Measurements from ENCODE around the gene GPR155.
"Not testable (repeated sequence)": the region's sequence is repeated elsewhere in the genome, so short reads cannot be mapped to it uniquely, and the experiment has no call there.

GPR155 gene

GRCh38 chr2:174438146-174438886, 48.5 kb downstream of the GPR155 start:
- Mint-ChIP-seq H3K9me3 (no peaks in the 10 kb centered on the region), H3K36me3 (ENCODE audit: low read depth) (peaks cover 19% of the 10 kb centered on the region), H3K27me3 (no peaks in the 10 kb centered on the region), H3K4me3 (no peak overlapping the region), H3K27ac (no peak overlapping the region), H3K4me1 (ENCODE audit: low read depth) (no peaks in the 10 kb centered on the region)

- Mint-ChIP-seq H3K9me3 (no peaks in the 10 kb centered on the region), H3K4me1 (ENCODE audit: low read depth) (no peaks in the 10 kb centered on the region), H3K27ac (peak overlapping the region; percentile 4), H3K27me3 (no peaks in the 10 kb centered on the region), H3K4me3 (no peak overlapping the region), H3K36me3 (ENCODE audit: low read depth) (peaks cover 23% of the 10 kb centered on the region)
Observed at GRCh38 chr2:174436351-174436750, 50.5 kb downstream of the GPR155 start.

- no peaks in the 10 kb centered on the region for H3K27me3 Mint-ChIP-seq
- no peak overlapping the region for H3K4me3 Mint-ChIP-seq
- H3K4me1 Mint-ChIP-seq (ENCODE audit: low read depth): no peaks in the 10 kb centered on the region
- H3K9me3 Mint-ChIP-seq: peaks cover 4% of the 10 kb centered on the region
- no peak overlapping the region for H3K27ac Mint-ChIP-seq
- H3K36me3 Mint-ChIP-seq (ENCODE audit: low read depth): peaks cover 43% of the 10 kb centered on the region
Observed at GRCh38 chr2:174431902-174432301, 54.9 kb downstream of the GPR155 start.

- Mint-ChIP-seq H3K9me3 (peaks cover 4% of the 10 kb centered on the region), H3K4me1 (ENCODE audit: low read depth) (no peaks in the 10 kb centered on the region), H3K36me3 (ENCODE audit: low read depth) (peaks cover 34% of the 10 kb centered on the region), H3K27ac (no peak overlapping the region), H3K27me3 (no peaks in the 10 kb centered on the region), H3K4me3 (no peak overlapping the region)
Observed at GRCh38 chr2:174430066-174430465, 56.8 kb downstream of the GPR155 start.

- Mint-ChIP-seq H3K9me3 (peaks cover 4% of the 10 kb centered on the region), H3K4me3 (no peak overlapping the region), H3K27me3 (no peaks in the 10 kb centered on the region), H3K36me3 (ENCODE audit: low read depth) (peaks cover 30% of the 10 kb centered on the region), H3K4me1 (ENCODE audit: low read depth) (no peaks in the 10 kb centered on the region), H3K27ac (no peak overlapping the region)
Observed at GRCh38 chr2:174428214-174428613, 58.6 kb downstream of the GPR155 start.

GRCh38 chr2:174412256-174412655, 74.6 kb downstream of the GPR155 start:
- Mint-ChIP-seq H3K36me3 (ENCODE audit: low read depth) (peaks cover 24% of the 10 kb centered on the region), H3K27me3 (no peaks in the 10 kb centered on the region), H3K4me1 (ENCODE audit: low read depth) (peaks cover 5% of the 10 kb centered on the region), H3K9me3 (no peaks in the 10 kb centered on the region), H3K27ac (no peak overlapping the region), H3K4me3 (no peak overlapping the region)

GRCh38 chr2:174410039-174410438, 76.8 kb downstream of the GPR155 start:
- H3K27ac Mint-ChIP-seq; H3K9me3 Mint-ChIP-seq; H3K4me1 Mint-ChIP-seq (ENCODE audit: low read depth); H3K4me3 Mint-ChIP-seq; H3K27me3 Mint-ChIP-seq: not testable (repeated sequence)
- H3K36me3 Mint-ChIP-seq (ENCODE audit: low read depth): peaks cover 24% of the 10 kb centered on the region

- no peak overlapping the region for H3K27ac Mint-ChIP-seq
- H3K4me1 Mint-ChIP-seq (ENCODE audit: low read depth): no peaks in the 10 kb centered on the region
- H3K4me3 Mint-ChIP-seq: no peak overlapping the region
- H3K9me3 Mint-ChIP-seq: no peaks in the 10 kb centered on the region
- peaks cover 34% of the 10 kb centered on the region for H3K36me3 Mint-ChIP-seq (ENCODE audit: low read depth)
- H3K27me3 Mint-ChIP-seq: no peaks in the 10 kb centered on the region
Observed at GRCh38 chr2:174403628-174404027, 83.2 kb downstream of the GPR155 start.

- Mint-ChIP-seq H3K4me1 (ENCODE audit: low read depth) (peaks cover 14% of the 10 kb centered on the region), H3K4me3 (no peak overlapping the region), H3K9me3 (no peaks in the 10 kb centered on the region), H3K27me3 (no peaks in the 10 kb centered on the region), H3K36me3 (ENCODE audit: low read depth) (peaks cover 34% of the 10 kb centered on the region), H3K27ac (no peak overlapping the region)
Observed at GRCh38 chr2:174400853-174401252, 86.0 kb downstream of the GPR155 start.

- Mint-ChIP-seq H3K27ac (no peak overlapping the region), H3K36me3 (ENCODE audit: low read depth) (peaks cover 34% of the 10 kb centered on the region), H3K4me3 (no peak overlapping the region), H3K9me3 (no peaks in the 10 kb centered on the region), H3K4me1 (ENCODE audit: low read depth) (peaks cover 22% of the 10 kb centered on the region), H3K27me3 (no peaks in the 10 kb centered on the region)
Observed at GRCh38 chr2:174399171-174399570, 87.7 kb downstream of the GPR155 start.

- H3K4me3 Mint-ChIP-seq: no peak overlapping the region
- no peaks in the 10 kb centered on the region for H3K27me3 Mint-ChIP-seq
- no peak overlapping the region for H3K27ac Mint-ChIP-seq
- peaks cover 33% of the 10 kb centered on the region for H3K4me1 Mint-ChIP-seq (ENCODE audit: low read depth)
- peaks cover 22% of the 10 kb centered on the region for H3K36me3 Mint-ChIP-seq (ENCODE audit: low read depth)
- no peaks in the 10 kb centered on the region for H3K9me3 Mint-ChIP-seq
Observed at GRCh38 chr2:174397773-174398172, 89.1 kb downstream of the GPR155 start.

- Mint-ChIP-seq H3K27ac (peak overlapping the region; percentile 96), H3K4me1 (ENCODE audit: low read depth) (peaks cover 45% of the 10 kb centered on the region), H3K4me3 (peak overlapping the region; percentile 100), H3K36me3 (ENCODE audit: low read depth) (peaks cover 19% of the 10 kb centered on the region), H3K27me3 (no peaks in the 10 kb centered on the region), H3K9me3 (no peaks in the 10 kb centered on the region)
Observed at GRCh38 chr2:174395969-174396630, 90.7 kb downstream of the GPR155 start.

GRCh38 chr2:174395284-174395968, 91.4 kb downstream of the GPR155 start, which contains the start of gene SCRN3:
SCRN3 (plus strand) TSS chr2:174395730; CDS start chr2:174398284, 2,554 bp downstream.
- Mint-ChIP-seq H3K36me3 (ENCODE audit: low read depth) (peaks cover 19% of the 10 kb centered on the region), H3K27me3 (no peaks in the 10 kb centered on the region), H3K4me1 (ENCODE audit: low read depth) (peaks cover 49% of the 10 kb centered on the region), H3K4me3 (peak within 1 kb of the TSS; percentile 100), H3K9me3 (no peaks in the 10 kb centered on the region), H3K27ac (peak within 1 kb of the TSS; percentile 96)

- no peak overlapping the region for H3K27ac Mint-ChIP-seq
- H3K9me3 Mint-ChIP-seq: no peaks in the 10 kb centered on the region
- H3K4me1 Mint-ChIP-seq (ENCODE audit: low read depth): peaks cover 55% of the 10 kb centered on the region
- H3K27me3 Mint-ChIP-seq: no peaks in the 10 kb centered on the region
- peaks cover 26% of the 10 kb centered on the region for H3K36me3 Mint-ChIP-seq (ENCODE audit: low read depth)
- H3K4me3 Mint-ChIP-seq: no peak overlapping the region
Observed at GRCh38 chr2:174392706-174393105, 94.1 kb downstream of the GPR155 start.

GRCh38 chr2:174390303-174390702, 96.5 kb downstream of the GPR155 start:
- H3K27ac Mint-ChIP-seq, H3K4me3 Mint-ChIP-seq, H3K27me3 Mint-ChIP-seq, H3K9me3 Mint-ChIP-seq: not testable (repeated sequence)
- Mint-ChIP-seq H3K4me1 (ENCODE audit: low read depth) (peaks cover 47% of the 10 kb centered on the region), H3K36me3 (ENCODE audit: low read depth) (peaks cover 44% of the 10 kb centered on the region)

Measured in stimulated activated naive CD8-positive, alpha-beta T cell treated with anti-CD3 and anti-CD28 coated beads, Interleukin-15, Interleukin-2, amounts not matched to agents 100 ng/mL and 50 ng/mL, for 24 hours (primary cell).